A673 (cell line): Measurements from ENCODE around the gene TSGA10.

Source experiments
- EZH2 ChIP-seq: fragments of 200-600 bp; sonication (generic); IDR thresholded peaks from 2 replicates; pipeline ENCODE4 v1.6.1; 2017; ENCODE audit warnings: borderline replicate concordance, low read depth, mild to moderate bottlenecking, mixed read lengths, antibody characterized with exemption, low read length; ENCODE audit not compliant: poor library complexity, severe bottlenecking
- TF ChIP-seq, protein P1 (sequence below): fragments of 300-800, 200-600 bp; sonication (generic); conservative IDR thresholded peaks from 2 replicates; pipeline ENCODE4 v1.5.1; 2017; ENCODE audit warnings: low read depth, mild to moderate bottlenecking, antibody characterized with exemption, low read length, moderate library complexity, mixed read lengths

DNA sequence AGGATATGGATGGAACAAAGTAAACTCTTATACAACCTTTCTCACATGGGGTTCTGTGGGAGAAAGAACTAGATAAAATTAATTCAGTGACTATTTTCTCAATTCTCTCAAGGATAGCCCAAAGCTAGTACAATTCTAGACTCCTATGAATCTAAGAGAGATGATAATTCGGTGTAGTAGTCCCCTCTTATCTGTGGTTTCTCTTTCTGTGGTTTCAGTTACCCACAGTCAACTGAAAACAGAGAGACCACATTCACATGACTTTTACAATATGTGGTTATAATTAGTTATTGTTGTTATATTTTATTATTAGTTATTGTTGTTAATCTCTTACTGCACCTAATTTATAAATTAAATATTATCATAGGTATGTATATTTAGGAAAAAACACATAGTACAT lies 66.7 kb downstream of the TSGA10 start:
- no peak for TF ChIP-seq EZH2
- TF ChIP-seq, protein P1, sequence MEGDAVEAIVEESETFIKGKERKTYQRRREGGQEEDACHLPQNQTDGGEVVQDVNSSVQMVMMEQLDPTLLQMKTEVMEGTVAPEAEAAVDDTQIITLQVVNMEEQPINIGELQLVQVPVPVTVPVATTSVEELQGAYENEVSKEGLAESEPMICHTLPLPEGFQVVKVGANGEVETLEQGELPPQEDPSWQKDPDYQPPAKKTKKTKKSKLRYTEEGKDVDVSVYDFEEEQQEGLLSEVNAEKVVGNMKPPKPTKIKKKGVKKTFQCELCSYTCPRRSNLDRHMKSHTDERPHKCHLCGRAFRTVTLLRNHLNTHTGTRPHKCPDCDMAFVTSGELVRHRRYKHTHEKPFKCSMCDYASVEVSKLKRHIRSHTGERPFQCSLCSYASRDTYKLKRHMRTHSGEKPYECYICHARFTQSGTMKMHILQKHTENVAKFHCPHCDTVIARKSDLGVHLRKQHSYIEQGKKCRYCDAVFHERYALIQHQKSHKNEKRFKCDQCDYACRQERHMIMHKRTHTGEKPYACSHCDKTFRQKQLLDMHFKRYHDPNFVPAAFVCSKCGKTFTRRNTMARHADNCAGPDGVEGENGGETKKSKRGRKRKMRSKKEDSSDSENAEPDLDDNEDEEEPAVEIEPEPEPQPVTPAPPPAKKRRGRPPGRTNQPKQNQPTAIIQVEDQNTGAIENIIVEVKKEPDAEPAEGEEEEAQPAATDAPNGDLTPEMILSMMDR, result no peak
